ENCODE measurements around the gene FUS. TPM values are rescaled to one million over a fixed set of nuclear protein-coding genes. Genes with fewer than 3 reads are reported as not detected.

FUS gene
- total and polyA plus RNA-seq, 5 donors: 112 to 172 (median 144) TPM

DNA sequence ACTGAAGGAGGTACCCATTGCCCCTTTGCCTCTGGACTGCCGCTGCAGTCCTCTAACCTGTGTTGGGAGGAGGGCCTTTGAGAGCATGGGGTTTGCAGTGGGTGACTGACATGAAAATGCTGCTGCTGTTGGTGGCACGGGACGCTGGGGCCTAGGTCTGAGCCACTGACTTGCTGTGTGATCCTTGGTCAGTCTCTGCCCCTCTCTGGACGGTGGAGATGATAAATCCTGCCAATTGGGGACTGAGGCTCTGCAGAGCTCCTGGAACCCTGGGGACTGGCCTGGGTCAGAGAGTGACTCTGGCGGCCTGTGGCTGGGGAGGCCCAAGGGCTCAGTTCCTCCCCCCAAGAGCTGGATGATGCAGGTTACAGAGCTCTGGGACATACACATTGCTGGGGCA, 43.1 kb downstream of the FUS start:
- 90% methylated on average over 5 of the region's 5 CpGs for WGBS
- Histone ChIP-seq H3K27ac (ENCODE audit: low read length) (no peak overlapping the region), H3K4me3 (ENCODE audit: low read length) (no peak overlapping the region), H3K4me1 (ENCODE audit: control insufficient read depth, insufficient read depth, low read length) (no peaks in the 10 kb centered on the region), H3K9me3 (ENCODE audit: control insufficient read depth, low read length) (no peaks in the 10 kb centered on the region), H3K27me3 (ENCODE audit: control insufficient read depth, insufficient read depth) (no peaks in the 10 kb centered on the region)
- ATAC-seq (no peak), DNase-seq (no peak)
- intact Hi-C loops (cut with DNase I): no loop called here

- Histone ChIP-seq H3K27ac (ENCODE audit: low read length) (no peak overlapping the region), H3K4me3 (ENCODE audit: low read length) (no peak overlapping the region), H3K4me1 (ENCODE audit: control insufficient read depth, insufficient read depth, low read length) (peaks cover 3% of the 10 kb centered on the region), H3K27me3 (ENCODE audit: control insufficient read depth, insufficient read depth) (no peaks in the 10 kb centered on the region), H3K9me3 (ENCODE audit: control insufficient read depth, low read length) (no peaks in the 10 kb centered on the region)
- intact Hi-C loops (cut with DNase I): no loop called here
- ATAC-seq (no peak), DNase-seq (no peak)
- 71% methylated on average over 80 of the region's 80 CpGs for WGBS
These were observed 44.4 kb downstream of the FUS start for GRCh38 chr16:31224092-31224955.

DNA sequence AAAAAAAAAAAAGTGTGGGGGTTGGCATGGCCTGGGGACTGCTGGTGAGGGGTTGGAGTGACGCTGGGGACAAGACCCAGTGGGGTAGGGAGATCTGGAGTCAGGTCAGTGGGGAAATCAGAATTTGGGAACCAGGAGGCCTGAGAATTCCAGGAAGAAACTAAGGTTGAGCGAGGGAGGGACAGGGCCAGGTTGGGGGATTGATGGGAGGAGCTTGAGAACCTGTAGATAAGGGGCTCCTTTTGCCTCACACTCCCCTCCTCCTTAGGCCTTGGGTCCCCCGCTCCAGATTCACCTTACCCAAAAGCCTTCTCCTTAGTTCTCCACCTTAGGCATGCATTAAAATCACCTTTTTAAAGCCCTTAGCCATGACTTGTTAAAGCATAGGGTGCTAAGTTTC, 45.3 kb downstream of the FUS start:
- ATAC-seq (no peak), DNase-seq (no peak)
- H3K4me3 ChIP-seq (ENCODE audit: low read length): no peak overlapping the region
- no peaks in the 10 kb centered on the region for H3K9me3 ChIP-seq (ENCODE audit: control insufficient read depth, low read length)
- intact Hi-C loops (cut with DNase I): no loop called here
- peaks cover 3% of the 10 kb centered on the region for H3K4me1 ChIP-seq (ENCODE audit: control insufficient read depth, insufficient read depth, low read length)
- WGBS: 97% methylated on average over 3 of the region's 3 CpGs
- no peak overlapping the region for H3K27ac ChIP-seq (ENCODE audit: low read length)
- no peaks in the 10 kb centered on the region for H3K27me3 ChIP-seq (ENCODE audit: control insufficient read depth, insufficient read depth)

- DNase-seq (no peak), ATAC-seq (no peak)
- Histone ChIP-seq H3K27me3 (ENCODE audit: control insufficient read depth, insufficient read depth) (no peaks in the 10 kb centered on the region), H3K4me1 (ENCODE audit: control insufficient read depth, insufficient read depth, low read length) (peaks cover 3% of the 10 kb centered on the region), H3K4me3 (ENCODE audit: low read length) (no peak overlapping the region), H3K27ac (ENCODE audit: low read length) (no peak overlapping the region), H3K9me3 (ENCODE audit: control insufficient read depth, low read length) (no peaks in the 10 kb centered on the region)
- intact Hi-C loops (cut with DNase I): no loop called here
- WGBS: over 99% methylated on average over 4 of the region's 4 CpGs
These were observed 48.3 kb downstream of the FUS start for GRCh38 chr16:31228206-31228605.

GRCh38 chr16:31229501-31229900, 49.6 kb downstream of the FUS start:
- ATAC-seq: no peak
- DNase-seq: no peak
- intact Hi-C loops (cut with DNase I): no loop called here
- Histone ChIP-seq H3K4me1 (ENCODE audit: control insufficient read depth, insufficient read depth, low read length) (peaks cover 3% of the 10 kb centered on the region), H3K27me3 (ENCODE audit: control insufficient read depth, insufficient read depth) (no peaks in the 10 kb centered on the region), H3K9me3 (ENCODE audit: control insufficient read depth, low read length) (no peaks in the 10 kb centered on the region), H3K4me3 (ENCODE audit: low read length) (no peak overlapping the region), H3K27ac (ENCODE audit: low read length) (no peak overlapping the region)
- WGBS: 49% methylated on average over 10 of the region's 10 CpGs

- WGBS: 77% methylated on average over 4 of the region's 4 CpGs
- no peaks in the 10 kb centered on the region for H3K9me3 ChIP-seq (ENCODE audit: control insufficient read depth, low read length)
- H3K4me3 ChIP-seq (ENCODE audit: low read length): no peak overlapping the region
- H3K27me3 ChIP-seq (ENCODE audit: control insufficient read depth, insufficient read depth): no peaks in the 10 kb centered on the region
- no peak overlapping the region for H3K27ac ChIP-seq (ENCODE audit: low read length)
- ATAC-seq (no peak), DNase-seq (no peak)
- intact Hi-C loops (cut with DNase I): no loop called here
- H3K4me1 ChIP-seq (ENCODE audit: control insufficient read depth, insufficient read depth, low read length): no peaks in the 10 kb centered on the region
These were observed 58.1 kb downstream of the FUS start for GRCh38 chr16:31238041-31238440.

Other genes with a start within 250 kb of the FUS start
- gene ORAI3, start 231.1 kb upstream of the FUS start, total RNA-seq: 10 to 100 TPM; 11.8 to 14.6 (median 13.3) TPM
- 15.5 TPM for gene ORAI3, start 231.1 kb upstream of the FUS start, polyA plus RNA-seq
- gene SETD1A, start 222.4 kb upstream of the FUS start, total RNA-seq: 10 to 100 TPM in 3 of 4 donors, 1 to 10 TPM in 1; 9.7 to 11.6 (median 10.2) TPM
- 9.6 TPM for gene SETD1A, start 222.4 kb upstream of the FUS start, polyA plus RNA-seq
- gene HSD3B7, start 194.9 kb upstream of the FUS start, total RNA-seq: 1 to 10 TPM; 4.1 to 7.4 (median 5.6) TPM
- gene HSD3B7, start 194.9 kb upstream of the FUS start, polyA plus RNA-seq: 6.8 TPM
- gene STX1B, start 169.5 kb upstream of the FUS start, total RNA-seq: 1 to 10 TPM; 1.6 to 2.1 (median 1.8) TPM
- gene STX1B, start 169.5 kb upstream of the FUS start, polyA plus RNA-seq: 0.66 TPM
- gene STX4, start 146.6 kb upstream of the FUS start, total RNA-seq: 10 to 100 TPM; 39.6 to 51.3 (median 45.0) TPM
- gene STX4, start 146.6 kb upstream of the FUS start, polyA plus RNA-seq: 47.3 TPM
- 1 to 10 TPM; 4.6 to 6.6 (median 4.9) TPM for gene ZNF668, start 105.9 kb upstream of the FUS start, total RNA-seq
- gene ZNF668, start 105.9 kb upstream of the FUS start, polyA plus RNA-seq: 5.7 TPM
- gene ZNF646, start 105.7 kb upstream of the FUS start, total RNA-seq: 10 to 100 TPM in 1 of 4 donors, 1 to 10 TPM in 3; 7.8 to 10.3 (median 9.3) TPM
- gene ZNF646, start 105.7 kb upstream of the FUS start, polyA plus RNA-seq: 6.4 TPM
- 1 to 10 TPM in 2 of 4 donors, under 1 TPM in 2; 0.36 to 1.5 (median 0.88) TPM for gene PRSS53, start 91.2 kb upstream of the FUS start, total RNA-seq
- 0.79 TPM for gene PRSS53, start 91.2 kb upstream of the FUS start, polyA plus RNA-seq
- 10 to 100 TPM; 40.8 to 56.0 (median 47.1) TPM for gene VKORC1, start 85.3 kb upstream of the FUS start, total RNA-seq
- gene VKORC1, start 85.3 kb upstream of the FUS start, polyA plus RNA-seq: 68.0 TPM
- 10 to 100 TPM; 43.8 to 50.8 (median 48.3) TPM for gene BCKDK, start 71.8 kb upstream of the FUS start, total RNA-seq
- gene BCKDK, start 71.8 kb upstream of the FUS start, polyA plus RNA-seq: 42.2 TPM
- gene KAT8, start 62.5 kb upstream of the FUS start, total RNA-seq: 10 to 100 TPM; 72.3 to 76.4 (median 75.2) TPM
- 77.0 TPM for gene KAT8, start 62.5 kb upstream of the FUS start, polyA plus RNA-seq
- gene PRSS8, start 44.4 kb upstream of the FUS start, total RNA-seq: under 1 TPM in 2 of 4 donors, not detected in 2; 0.15 to 0.40 TPM
- 0.41 TPM for gene PRSS8, start 44.4 kb upstream of the FUS start, polyA plus RNA-seq
- gene PRSS36, start 30.1 kb upstream of the FUS start, total RNA-seq: 1 to 10 TPM; 1.3 to 2.2 (median 1.8) TPM
- gene PRSS36, start 30.1 kb upstream of the FUS start, polyA plus RNA-seq: 1.1 TPM
- 10 to 100 TPM in 1 of 4 donors, 1 to 10 TPM in 3; 6.6 to 13.2 (median 8.2) TPM for gene PYCARD, start 22.6 kb downstream of the FUS start, total RNA-seq
- gene PYCARD, start 22.6 kb downstream of the FUS start, polyA plus RNA-seq: 8.0 TPM
- gene TRIM72, start 34.0 kb downstream of the FUS start, total RNA-seq: under 1 TPM in 3 of 4 donors, not detected in 1; 0.03 to 0.31 (median 0.14) TPM
- gene TRIM72, start 34.0 kb downstream of the FUS start, polyA plus RNA-seq: 0.11 TPM
- not detected for gene PYDC1, start 37.0 kb downstream of the FUS start, total RNA-seq
- gene PYDC1, start 37.0 kb downstream of the FUS start, polyA plus RNA-seq: 0.23 TPM
- gene ITGAM, start 79.8 kb downstream of the FUS start, total RNA-seq: 10 to 100 TPM in 2 of 4 donors, 1 to 10 TPM in 2; 7.6 to 13.8 (median 11.0) TPM
- 3.7 TPM for gene ITGAM, start 79.8 kb downstream of the FUS start, polyA plus RNA-seq
- 1 to 10 TPM; 1.6 to 2.1 (median 1.9) TPM for gene ITGAX, start 175.0 kb downstream of the FUS start, total RNA-seq
- 1.1 TPM for gene ITGAX, start 175.0 kb downstream of the FUS start, polyA plus RNA-seq
- gene ITGAD, start 213.2 kb downstream of the FUS start, total RNA-seq: not detected
- gene ITGAD, start 213.2 kb downstream of the FUS start, polyA plus RNA-seq: not detected
- gene COX6A2, start 248.2 kb downstream of the FUS start, total RNA-seq: 1,000 to 10,000 TPM in 2 of 4 donors, 100 to 1,000 TPM in 2; 574 to 1,093 (median 918) TPM
- gene COX6A2, start 248.2 kb downstream of the FUS start, polyA plus RNA-seq: 4,696 TPM